ENCODE results near the gene HIRIP3.
"Not testable (repeated sequence)": the region's sequence is repeated elsewhere in the genome, so short reads cannot be mapped to it uniquely, and the experiment has no call there.

The HIRIP3 gene

GRCh38 chr16:30016555-30017276 lies 21.3 kb upstream of the HIRIP3 start:
- no peak for DNase-seq (ENCODE audit: low read depth in 2 of 2)

DNA sequence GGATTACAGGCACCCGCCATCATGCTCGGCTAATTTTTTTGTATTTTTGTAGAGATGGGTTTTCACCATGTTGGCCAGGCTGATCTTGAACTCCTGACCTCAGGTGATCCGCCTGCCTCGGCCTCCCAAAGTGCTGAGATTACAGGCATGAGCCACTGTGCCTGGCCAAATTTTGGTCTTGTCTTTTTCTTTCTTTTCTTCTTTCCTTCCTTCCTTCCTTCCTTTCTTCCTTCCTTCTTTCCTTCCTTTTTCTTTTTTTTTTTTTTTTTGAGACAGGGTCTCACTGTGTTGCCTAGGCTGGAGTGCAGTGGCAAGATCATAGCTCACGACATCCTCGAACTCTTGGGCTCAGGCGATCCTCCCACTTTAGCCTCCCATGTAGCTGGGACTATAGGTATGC lies 20.0 kb upstream of the HIRIP3 start:
- not testable (repeated sequence) for DNase-seq (ENCODE audit: low read depth in 2 of 2)

DNA sequence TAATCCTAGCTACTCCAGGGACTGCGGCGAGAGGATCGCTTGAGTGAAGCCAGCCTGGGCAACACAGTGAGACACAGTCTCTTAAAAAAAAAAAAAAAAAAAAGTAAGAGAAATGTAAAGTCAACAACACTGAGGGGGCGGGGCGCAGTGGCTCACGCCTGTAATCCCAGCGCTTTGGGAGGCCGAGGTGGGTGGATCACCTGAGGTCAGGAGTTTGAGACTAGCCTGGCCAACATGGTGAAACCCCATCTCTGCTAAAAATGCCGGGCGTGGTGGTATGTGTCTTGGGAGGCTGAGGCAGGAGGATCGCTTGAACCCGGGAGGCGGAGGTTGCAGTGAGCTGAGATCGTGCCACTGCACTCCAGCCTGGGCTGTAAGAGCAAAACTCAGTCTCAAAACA lies 17.2 kb upstream of the HIRIP3 start:
- not testable (repeated sequence) for DNase-seq (ENCODE audit: low read depth in 2 of 2)

GRCh38 chr16:30011714-30012504 lies 16.5 kb upstream of the HIRIP3 start:
- DNase-seq (ENCODE audit: low read depth in 2 of 2) = no peak

DNA sequence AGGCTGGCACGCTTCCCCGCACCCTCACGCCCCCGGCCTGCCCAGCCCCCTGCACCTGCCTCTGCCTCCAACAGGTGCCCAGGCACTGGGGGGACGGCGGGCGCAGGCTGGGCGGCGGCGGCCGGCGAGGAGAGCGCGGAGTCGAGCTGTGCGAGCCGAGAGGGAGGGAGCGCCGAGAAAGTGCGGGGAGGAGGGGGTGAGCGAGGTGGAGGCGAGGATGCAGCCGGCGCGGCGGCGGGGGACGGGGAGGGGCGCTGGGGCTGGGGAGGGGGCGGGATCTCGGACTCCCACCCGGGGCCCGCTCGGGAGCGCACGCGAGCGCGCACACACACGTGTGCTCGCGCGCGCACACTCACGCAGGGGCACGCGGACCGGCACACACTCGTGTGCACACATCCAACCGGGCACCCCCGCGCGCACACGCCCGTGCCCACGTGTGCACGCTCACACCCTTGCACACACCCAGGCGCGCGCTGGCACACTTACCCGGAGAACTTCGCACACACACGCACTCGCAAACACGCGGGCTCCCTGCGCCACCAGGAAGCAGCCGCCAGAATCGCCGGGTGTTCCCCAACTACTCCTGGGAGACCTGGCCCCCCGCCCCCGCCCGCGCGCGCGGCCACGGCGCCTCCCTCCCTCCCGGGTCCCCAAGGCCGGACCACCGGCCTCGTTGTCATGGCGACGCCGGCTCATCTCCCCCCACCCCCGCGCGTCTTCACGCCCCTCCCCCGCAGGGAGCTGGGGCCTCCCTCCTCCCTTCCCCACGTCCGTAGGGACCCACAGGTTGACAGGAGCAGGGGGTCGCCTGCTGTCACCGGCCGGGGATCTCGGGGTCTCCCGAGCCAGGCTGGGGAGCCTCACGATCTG lies 15.7 kb upstream of the HIRIP3 start, which contains the start of gene DOC2A:
TSS of gene DOC2A (minus strand) at position 184 of the 870 bp plus-strand sequence. CDS start 805 bp downstream, outside the sequence.
- DNase-seq (ENCODE audit: low read depth in 2 of 2) = no peak

DNA sequence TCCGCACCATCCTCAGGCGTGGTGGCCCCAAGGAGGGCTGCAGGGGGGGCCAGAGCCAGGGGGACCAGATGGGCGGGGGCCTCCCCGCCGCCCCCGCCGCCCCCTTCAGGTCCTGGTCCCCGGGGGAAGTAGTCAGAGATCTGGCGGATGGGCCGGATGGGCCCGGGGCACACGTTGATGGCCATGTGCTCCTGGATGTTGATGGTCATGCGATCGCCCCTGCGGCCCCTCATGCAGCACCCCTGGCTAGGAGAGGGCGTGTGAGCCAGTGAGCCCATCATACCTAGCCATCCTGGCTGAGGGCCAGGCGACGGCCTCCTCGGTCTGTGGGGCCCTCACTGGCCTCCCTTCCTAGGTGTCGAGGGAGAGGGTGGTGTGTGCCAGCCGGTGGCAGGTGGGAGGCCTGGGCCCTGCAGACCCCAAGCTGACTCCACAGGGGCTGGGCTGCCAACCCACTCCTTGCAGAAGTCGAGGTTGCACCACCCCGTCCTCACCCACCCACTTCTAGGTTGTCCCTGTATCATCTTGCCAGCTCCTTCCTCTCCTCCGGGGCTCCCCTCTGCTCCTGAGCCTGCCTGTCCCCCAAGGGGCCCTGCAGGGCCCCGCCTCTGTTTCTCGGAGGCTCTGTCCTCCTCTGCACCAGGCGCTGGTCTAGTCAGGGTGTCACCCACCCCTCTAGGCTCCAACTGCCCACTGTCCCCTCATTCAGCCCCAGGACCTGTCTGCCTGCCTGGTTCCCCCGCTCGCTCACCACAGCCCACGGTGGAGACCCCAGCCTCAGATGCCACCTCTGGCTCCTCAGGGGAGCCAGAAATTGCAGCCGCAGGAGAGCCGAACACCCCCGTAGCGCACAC lies 14.8 kb upstream of the HIRIP3 start:
- no peak for DNase-seq (ENCODE audit: low read depth in 2 of 2)

GRCh38 chr16:30009085-30009862 lies 13.9 kb upstream of the HIRIP3 start:
- no peak for DNase-seq (ENCODE audit: low read depth in 2 of 2)

DNA sequence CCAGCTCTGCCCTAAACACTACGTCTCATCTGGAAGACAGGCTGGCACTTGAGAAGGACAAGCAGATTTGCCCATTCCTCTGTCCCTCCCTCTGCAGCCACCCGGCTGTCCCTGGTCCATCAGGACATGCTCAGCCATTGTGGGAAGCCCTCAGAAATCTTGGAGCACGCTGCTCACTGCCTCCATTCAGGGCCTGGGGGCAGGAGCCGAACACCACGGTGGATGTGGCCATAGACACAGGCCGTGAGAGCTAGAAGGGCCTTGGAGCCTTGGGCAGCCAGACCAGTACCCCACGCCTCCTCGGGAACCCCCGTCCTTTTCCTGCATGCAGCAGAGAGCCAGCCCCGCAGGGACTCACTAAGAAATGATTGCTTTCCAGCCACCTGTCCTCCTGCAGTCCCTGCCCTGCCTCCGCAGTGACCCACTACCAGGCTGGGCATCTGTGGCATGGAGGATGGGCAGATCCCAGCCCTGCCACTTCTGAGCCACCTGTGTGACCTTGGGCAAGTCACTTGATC lies 12.0 kb upstream of the HIRIP3 start:
- DNase-seq (ENCODE audit: low read depth in 2 of 2) = no peak

DNA sequence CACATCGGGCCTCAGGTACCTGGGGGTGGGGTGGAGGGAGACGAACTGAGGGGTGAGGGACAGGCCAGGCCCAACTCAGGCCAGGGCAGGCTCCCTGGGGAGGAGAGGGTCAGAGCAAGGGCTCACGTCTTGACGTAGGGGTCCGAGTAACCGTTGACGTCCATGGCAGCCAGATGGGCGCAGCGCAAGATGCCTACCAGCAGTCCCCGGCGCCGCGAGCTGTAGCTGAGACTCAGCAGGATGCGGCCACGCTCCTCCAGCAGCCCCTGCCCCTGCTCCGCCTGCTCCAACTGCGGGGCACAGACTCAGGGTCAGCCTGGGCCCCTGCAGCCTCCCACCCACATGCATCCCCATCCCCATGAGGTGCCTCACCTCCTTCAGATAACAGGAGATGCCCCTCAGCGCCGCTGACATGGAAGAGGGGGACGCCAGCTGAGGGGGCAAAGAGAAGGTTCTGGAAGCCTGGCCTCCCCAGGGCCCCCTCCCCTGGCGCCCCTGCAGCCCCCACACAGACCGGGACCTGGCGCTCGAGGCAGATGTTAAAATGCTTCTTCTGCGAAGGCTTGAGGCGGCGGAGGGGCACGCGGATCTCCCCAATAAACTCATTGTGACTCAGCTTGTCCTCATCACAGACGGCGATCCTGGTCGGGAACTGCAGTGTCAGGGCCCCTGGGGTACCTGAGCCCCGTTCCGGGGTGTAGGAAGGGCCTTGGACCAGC lies 11.4 kb upstream of the HIRIP3 start:
- DNase-seq (ENCODE audit: low read depth in 2 of 2) = no peak

DNA sequence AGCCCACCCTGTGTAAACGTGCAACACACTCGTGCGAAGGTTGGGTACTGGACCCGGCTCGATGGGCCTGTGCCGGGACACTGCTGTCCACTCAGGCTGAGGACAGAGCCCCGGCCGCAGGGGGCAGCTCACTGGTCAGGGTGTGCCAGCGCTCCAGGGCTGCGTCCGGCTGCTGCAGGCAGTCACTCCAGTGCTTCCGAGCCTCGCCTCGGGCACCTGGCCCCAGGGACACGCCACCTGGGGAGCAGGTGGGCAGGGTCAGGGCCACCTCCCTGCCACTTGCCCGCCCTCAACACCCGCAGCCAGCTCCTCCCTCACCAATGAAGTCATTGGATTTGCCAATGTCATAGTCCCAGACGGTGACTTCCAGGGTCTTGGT lies 10.7 kb upstream of the HIRIP3 start:
- DNase-seq (ENCODE audit: low read depth in 2 of 2) = no peak

DNA sequence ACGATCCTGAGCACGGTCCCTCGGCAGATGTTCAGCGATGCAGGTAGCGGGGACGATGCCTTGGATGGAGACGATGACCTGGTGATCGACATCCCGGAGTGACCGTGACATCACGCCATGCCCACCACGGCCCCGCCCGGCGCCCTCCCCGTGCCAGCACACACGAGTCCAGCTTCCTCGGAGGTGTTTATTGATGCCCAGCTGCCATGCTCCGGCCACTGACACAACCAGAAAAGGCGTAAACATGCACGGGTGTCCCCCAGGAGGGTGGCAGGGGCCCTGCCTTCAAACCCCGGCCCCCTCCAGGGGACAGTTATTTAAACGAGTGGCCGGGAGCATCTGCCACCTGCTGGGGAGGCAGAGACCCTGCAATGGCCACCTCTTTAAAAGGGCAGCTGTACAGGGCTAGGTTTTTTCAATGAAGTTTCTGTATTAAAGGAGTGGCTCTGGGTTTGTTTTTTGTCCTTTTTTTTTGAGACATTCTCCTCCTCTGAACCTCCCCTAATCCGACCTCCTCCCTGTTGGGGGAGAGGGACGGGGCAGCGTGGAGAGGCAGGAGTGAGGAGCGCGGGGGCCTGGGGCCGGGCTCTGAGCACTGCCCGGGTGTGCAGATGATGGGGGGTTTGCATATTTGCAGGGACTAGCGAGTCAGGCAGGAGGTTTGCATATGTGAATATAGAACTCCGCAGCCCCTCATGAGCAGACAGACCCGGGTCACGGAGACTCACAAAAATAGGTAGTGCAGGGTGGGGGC lies 10.1 kb upstream of the HIRIP3 start:
- no peak for DNase-seq (ENCODE audit: low read depth in 2 of 2)

DNA sequence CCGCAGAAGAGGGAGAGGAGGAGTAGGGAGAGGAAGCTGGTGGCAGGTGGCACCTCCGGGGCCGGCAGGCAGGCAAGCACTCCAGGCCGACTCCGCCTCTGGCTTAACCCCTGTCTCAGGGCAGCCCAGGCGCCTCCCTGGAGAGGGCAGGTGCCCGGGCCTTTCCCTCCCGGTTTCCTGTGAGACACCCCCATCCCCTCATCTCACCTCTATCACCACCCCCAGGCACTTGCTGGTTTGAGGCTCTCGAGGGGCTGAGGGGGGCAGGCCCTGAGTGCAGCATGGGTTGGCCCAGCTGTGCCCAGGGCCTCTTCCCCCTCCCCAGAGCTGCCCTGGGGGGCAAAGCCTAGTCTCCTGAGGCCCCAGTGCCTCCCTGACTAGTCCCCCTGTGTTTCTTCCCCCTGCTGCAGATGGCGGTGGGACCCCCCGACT lies 9.4 kb upstream of the HIRIP3 start:
- no peak for DNase-seq (ENCODE audit: low read depth in 2 of 2)

DNA sequence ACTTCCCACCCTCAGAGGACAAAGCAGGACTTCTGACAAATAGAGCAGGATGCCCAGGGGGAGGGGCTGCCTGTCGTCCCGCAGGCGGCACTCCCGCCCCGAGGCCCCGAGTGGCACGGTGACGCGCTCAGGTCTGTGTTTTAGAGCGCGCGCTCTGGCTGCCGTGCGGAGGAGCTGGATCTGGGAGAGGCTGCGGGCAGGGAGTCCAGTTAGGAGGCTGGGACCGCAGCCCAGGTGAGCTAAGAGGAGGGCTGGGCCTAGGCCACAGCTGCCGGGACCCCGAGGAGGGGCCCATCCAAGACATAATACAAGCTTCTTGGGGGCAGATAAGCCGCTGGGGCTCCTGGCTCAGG lies 9.0 kb upstream of the HIRIP3 start:
- DNase-seq (ENCODE audit: low read depth in 2 of 2) = no peak

GRCh38 chr16:30003670-30004423 lies 8.4 kb upstream of the HIRIP3 start:
- DNase-seq (ENCODE audit: low read depth in 2 of 2) = no peak

GRCh38 chr16:30002614-30003346 lies 7.4 kb upstream of the HIRIP3 start:
- no peak for DNase-seq (ENCODE audit: low read depth in 2 of 2)

GRCh38 chr16:30000735-30001631 lies 5.6 kb upstream of the HIRIP3 start:
- DNase-seq (ENCODE audit: low read depth in 2 of 2) = no peak
